ENCODE data around the gene CCNB3. TPM values are rescaled to one million over a fixed set of nuclear protein-coding genes. Genes with fewer than 3 reads are reported as not detected.
A peak's percentile ranks its signal among the peaks of the same experiment; 100 is the strongest.

The CCNB3 gene
- polyA plus RNA-seq (0.42 TPM in 1 of 2 replicates, not detected in the other), polyA minus RNA-seq (0.24 and 0.69 TPM in 2 replicates)

- H3F3A ChIP-seq (ENCODE audit: insufficient read depth, low read length, poor library complexity, severe bottlenecking), result no peaks in the 10 kb centered on the region
- TF ChIP-seq TAF1 (IDR thresholded peaks at IDR 0.05; ENCODE audit: low read depth), result no peak
- TF ChIP-seq SMC3 (conservative IDR thresholded peaks at IDR 0.05; ENCODE audit: poor library complexity), result peak; percentile 46
- no peak for TF ChIP-seq EP300 (conservative IDR thresholded peaks at IDR 0.05; ENCODE audit: poor library complexity, severe bottlenecking)
- TF ChIP-seq RAD21 (conservative IDR thresholded peaks at IDR 0.05), result peak; percentile 55
- TF ChIP-seq EZH2 (IDR thresholded peaks at IDR 0.05; ENCODE audit: borderline replicate concordance, insufficient read depth, low read length, poor library complexity, severe bottlenecking), result no peak
- no peak for TF ChIP-seq MXI1 (conservative IDR thresholded peaks at IDR 0.05; ENCODE audit: poor library complexity, severe bottlenecking)
- TF ChIP-seq CTCF (IDR thresholded peaks at IDR 0.05; ENCODE audit: poor library complexity, severe bottlenecking), result peak; percentile 66
- no peak for TF ChIP-seq REST (IDR thresholded peaks at IDR 0.05; ENCODE audit: borderline replicate concordance)
- TF ChIP-seq POLR2AphosphoS5 (IDR thresholded peaks at IDR 0.05), result no peak
- no peaks in the 10 kb centered on the region for H3K27me3 ChIP-seq (ENCODE audit: insufficient read depth, low read depth, low read length)
- no peak within 1 kb of the TSS for H2AFZ ChIP-seq (ENCODE audit: low read depth, low read length)
- peak within 1 kb of the TSS; percentile 48 for H3K4me3 ChIP-seq (ENCODE audit: low read length)
- H3K9ac ChIP-seq (ENCODE audit: low read length), result no peak within 1 kb of the TSS
- H3K36me3 ChIP-seq (ENCODE audit: insufficient read depth, low read length), result no peaks in the 10 kb centered on the region
- H4K20me1 ChIP-seq (ENCODE audit: insufficient read depth), result no peaks in the 10 kb centered on the region
- no peaks in the 10 kb centered on the region for H3K9me3 ChIP-seq (ENCODE audit: low read length)
- no peaks in the 10 kb centered on the region for H3K79me2 ChIP-seq (replicated peaks; ENCODE audit: insufficient read depth, low read length)
- H3K27ac ChIP-seq (ENCODE audit: low read length), result peak within 1 kb of the TSS; percentile 16
- H3K4me2 ChIP-seq (ENCODE audit: low read length), result no peak within 1 kb of the TSS
- no peaks in the 10 kb centered on the region for H3K9me2 ChIP-seq (ENCODE audit: insufficient read depth, low read length)
Measured at GRCh38 chrX:50204364-50204899, at the start of gene CCNB3. Gene CCNB3 (plus strand): TSS chrX:50204765. CDS start chrX:50285164, 80,399 bp downstream.

- H3K9me2 ChIP-seq (ENCODE audit: insufficient read depth, low read length), result no peaks in the 10 kb centered on the region
- no peaks in the 10 kb centered on the region for H3K79me2 ChIP-seq (replicated peaks; ENCODE audit: insufficient read depth, low read length)
- H3K4me2 ChIP-seq (ENCODE audit: low read length), result no peak overlapping the region
- no peak overlapping the region for H3K9ac ChIP-seq (ENCODE audit: low read length)
- no peaks in the 10 kb centered on the region for H3F3A ChIP-seq (ENCODE audit: insufficient read depth, low read length, poor library complexity, severe bottlenecking)
- H3K4me3 ChIP-seq (ENCODE audit: low read length), result no peak overlapping the region
- no peak overlapping the region for H3K27ac ChIP-seq (ENCODE audit: low read length)
- no peaks in the 10 kb centered on the region for H4K20me1 ChIP-seq (ENCODE audit: insufficient read depth)
- H2AFZ ChIP-seq (ENCODE audit: low read depth, low read length), result no peak overlapping the region
- no peaks in the 10 kb centered on the region for H3K27me3 ChIP-seq (ENCODE audit: insufficient read depth, low read depth, low read length)
- TF ChIP-seq REST (IDR thresholded peaks at IDR 0.05; ENCODE audit: borderline replicate concordance), result no peak
- TF ChIP-seq SMC3 (conservative IDR thresholded peaks at IDR 0.05; ENCODE audit: poor library complexity), result no peak
- H3K36me3 ChIP-seq (ENCODE audit: insufficient read depth, low read length), result no peaks in the 10 kb centered on the region
- H3K9me3 ChIP-seq (ENCODE audit: low read length), result no peaks in the 10 kb centered on the region
Measured at GRCh38 chrX:50157545-50158135, 46.9 kb upstream of the CCNB3 start.
